HS-27A (cell line): ENCODE measurements around the gene HS6ST1.
A peak's percentile ranks its signal among the peaks of the same experiment; 100 is the strongest.

Source experiments
- DNase-seq: peaks from one replicate; pipeline ENCODE4 v3.0.0-alpha.2; 2012; ENCODE audit warnings: low read depth, missing footprints

The HS6ST1 gene

DNA sequence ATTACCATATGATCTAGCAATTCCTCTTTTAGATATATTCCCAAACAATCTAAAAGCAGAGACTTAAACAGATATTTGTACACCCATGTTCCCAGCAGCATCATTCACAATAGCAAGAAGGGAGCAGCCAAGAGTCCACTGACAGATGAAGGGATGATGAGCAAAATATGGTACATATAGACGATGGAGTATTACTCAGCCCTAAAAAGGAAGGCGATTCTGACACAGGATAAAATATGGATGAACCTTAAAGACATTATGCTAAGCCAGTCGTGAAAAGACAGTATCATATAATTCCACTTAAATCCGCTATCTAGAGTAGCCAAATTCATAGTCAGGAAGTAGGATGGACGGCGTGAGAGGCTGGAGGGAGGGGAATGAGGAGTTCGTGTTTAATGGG, 20.4 kb downstream of the HS6ST1 start:
- DNase-seq = no peak

DNA sequence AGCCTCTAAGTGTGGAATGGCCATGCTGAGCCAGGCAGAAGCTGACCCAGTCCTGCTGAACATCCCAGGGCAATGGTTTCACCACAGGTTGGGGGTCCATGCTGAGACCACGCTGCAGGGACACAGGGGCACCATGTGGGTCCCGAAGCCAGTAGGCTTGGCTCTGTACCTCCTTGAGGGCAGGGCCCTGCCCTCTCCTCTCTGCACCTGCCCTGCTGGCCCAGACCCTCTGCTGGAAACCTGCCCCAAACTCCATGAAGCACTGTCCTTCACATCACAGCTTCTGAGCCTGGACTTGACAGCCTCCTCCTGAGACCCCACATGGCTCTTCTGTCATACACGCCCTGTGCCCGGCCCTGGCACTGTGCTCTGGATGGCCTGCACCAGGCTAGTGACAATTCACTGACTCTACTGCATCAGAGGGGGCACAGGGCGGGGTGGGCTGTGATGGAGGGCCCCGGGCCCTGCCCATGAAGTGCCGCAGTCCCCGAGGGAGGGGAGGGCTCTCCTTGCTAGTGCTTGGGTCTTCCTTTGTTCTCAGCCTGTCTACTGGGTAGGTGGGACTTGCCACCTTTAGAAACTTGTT, 24.7 kb downstream of the HS6ST1 start:
- DNase-seq = no peak

DNA sequence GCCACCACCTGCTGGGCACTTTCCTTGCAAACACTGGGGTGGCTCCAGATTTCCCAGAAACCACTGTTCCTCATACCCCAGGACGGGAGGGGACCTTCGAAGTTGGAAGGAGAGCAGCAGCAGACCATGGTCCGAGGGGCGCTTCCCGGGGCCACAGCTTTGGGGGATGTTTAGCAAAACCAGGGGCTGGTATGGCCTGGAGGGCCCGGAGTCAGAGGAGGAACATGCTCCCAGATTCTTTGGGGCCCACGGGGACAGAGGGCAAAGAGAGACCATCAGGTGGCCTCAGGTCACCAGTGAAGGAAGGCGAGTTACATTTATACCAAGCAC, 25.3 kb downstream of the HS6ST1 start:
- DNase-seq = no peak

DNA sequence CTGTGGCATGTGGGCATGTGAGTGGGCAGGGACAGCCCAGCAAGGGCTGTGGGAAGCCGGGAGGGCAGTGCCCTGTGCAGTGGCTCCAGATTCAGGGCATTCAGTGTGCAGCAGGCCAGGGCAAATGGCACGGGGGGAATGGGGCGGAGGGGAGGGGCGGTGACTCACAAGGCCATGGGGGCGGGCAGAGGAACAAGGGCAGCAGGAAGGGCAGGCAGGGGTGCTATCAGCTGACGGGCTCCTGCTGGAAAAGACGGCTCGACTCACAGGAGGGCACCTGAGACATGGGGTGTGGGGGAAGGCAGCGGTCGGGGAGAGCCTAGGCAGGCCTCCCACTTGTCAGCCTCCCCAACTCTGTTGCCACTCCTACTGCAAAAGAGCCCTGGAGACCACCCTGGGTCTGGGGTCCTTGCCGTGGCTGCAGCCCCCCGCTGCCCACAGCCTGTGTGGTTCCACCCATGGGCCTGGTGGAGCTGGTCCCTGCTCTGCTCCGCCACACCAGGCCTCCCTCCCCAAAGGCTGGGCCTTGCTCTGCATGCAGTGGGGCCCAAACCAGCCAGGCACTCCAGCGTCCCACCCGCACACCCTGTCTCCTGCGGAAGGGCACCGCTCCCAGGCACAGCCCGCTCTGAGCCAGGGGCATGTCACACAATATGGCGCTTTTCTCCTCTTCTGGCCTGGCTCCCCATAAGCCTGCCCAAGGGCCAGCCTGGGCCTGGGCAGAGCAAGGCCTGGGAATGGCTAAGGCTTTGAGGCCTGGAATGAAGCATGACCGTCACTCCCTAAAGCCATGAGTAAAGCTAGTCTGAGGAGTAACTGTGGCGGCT, 25.9 kb downstream of the HS6ST1 start:
- no peak for DNase-seq

DNA sequence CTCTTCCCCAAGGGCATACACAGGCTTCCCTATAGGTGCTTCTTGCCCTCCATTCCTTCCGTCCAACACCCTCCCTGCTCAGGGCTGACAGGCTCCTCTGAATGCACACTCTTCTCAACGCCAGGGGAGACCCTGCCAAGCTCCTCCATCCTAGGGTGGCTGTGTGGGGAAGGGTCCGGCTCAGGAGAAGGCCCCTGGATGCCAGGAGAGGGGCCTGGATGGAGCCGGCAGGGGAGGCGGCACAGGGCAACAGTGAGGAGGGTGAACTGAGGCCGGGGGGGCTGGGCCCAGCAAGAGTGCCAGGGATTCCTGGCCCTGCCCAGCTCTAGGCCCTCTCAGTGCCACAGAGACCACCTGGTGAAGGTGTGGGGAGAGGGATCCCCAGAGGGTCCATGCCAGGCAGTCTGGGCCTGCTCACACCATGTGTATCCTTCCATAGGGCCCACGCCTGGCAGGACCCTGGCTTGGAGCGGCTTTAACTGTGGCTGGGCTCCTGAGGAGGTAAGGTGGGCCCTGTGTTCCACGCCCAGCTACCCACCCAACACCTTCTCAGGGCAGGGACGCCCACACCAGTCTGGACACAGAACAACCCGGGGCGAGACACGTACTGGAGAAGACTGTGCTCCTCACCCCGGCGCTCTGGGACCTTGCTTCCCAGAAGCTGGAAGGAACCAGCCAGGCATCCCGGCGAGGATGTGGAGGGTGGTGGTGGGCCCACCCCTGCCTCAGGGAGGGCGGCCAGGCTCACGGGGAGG, 26.6 kb downstream of the HS6ST1 start:
- no peak for DNase-seq

DNA sequence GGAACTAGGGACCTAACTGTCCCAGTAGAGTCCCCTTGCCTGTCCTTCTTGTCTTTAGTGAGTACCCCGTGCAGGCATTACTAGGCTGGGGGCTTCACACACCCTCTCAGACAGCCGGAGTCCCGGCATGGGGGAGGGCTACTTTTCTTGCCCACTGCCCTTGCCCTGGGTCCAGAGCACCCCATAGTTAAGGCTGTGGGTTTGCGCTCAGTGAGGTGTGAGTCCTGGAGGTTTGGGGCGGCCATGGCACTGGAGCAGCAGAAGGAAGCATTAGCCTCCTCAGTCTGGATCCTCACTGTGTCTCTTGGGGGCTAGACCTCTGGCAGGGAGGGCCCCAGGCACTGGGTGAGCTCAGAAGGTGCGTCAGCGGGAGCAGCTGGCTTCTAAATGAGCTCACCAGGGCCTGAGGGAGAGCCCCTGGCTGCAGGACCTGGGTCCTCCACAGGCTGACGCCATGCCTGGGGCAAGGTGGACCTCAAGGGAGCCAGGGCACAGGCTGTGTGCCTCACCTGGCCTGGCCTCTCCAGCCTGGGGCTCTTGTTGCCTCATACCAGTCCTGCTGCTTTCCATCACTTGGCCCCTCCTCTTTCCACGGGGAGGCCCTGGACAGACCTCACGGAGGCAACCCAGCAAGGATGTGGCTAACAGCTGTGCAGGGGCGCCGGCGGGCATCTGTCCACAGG, 27.4 kb downstream of the HS6ST1 start:
- DNase-seq = no peak

DNA sequence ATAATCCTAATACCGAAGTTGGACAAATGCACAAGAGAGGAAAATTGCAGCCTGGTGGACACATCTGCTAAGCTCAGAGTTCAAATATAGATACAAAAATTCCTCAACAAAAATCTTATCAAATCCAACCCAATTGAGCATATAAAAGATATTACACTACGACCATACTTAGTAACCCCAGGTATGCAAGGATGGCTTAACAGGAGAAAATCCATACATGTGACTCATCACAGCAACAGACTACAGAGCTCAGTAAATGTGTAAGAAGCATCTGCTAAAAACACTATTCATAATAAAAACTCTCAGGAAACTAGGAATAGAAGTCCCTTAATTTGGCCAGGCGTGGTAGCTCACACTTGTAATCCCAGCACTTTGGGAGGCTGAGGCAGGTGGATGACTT, 28.3 kb downstream of the HS6ST1 start:
- DNase-seq = peak; percentile 33

DNA sequence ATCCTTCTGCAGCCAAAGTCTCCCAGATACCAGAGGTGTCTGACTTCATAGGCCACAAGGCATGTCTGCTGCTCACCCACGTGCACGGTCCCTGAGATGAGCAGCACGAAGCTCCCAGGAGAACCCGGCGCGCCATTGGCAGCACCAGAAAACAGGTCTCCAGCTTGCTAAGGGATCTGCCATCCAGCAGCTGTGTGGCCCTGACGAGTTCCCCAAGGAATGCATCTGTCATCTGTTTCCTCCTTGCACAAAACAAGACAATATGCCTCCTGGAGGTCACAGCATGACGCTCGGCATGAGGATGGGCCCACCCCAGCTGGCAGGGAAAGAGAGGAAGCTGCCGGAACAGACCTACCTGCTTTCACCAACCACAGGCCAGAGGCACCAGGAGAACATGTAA, 29.2 kb downstream of the HS6ST1 start:
- no peak for DNase-seq

DNA sequence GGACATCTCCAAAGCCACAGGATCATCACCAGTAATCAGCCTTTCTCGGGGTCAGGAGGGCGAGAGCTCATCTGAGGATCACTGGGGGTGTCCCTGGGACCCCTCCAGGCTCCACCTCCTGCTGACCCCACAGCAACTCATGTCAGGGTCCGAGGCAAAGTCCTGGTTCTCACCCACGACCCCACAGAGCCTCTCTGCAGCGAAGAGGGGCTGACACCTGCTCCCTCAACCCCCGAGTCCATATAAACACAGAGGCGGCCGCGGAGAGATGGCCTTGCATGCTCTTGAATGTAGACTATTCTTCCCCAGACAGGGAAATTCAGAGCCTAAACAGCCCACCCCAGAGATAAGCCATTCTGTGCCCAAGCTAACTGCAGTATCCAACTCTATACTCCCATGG, 29.9 kb downstream of the HS6ST1 start:
- DNase-seq = no peak

DNA sequence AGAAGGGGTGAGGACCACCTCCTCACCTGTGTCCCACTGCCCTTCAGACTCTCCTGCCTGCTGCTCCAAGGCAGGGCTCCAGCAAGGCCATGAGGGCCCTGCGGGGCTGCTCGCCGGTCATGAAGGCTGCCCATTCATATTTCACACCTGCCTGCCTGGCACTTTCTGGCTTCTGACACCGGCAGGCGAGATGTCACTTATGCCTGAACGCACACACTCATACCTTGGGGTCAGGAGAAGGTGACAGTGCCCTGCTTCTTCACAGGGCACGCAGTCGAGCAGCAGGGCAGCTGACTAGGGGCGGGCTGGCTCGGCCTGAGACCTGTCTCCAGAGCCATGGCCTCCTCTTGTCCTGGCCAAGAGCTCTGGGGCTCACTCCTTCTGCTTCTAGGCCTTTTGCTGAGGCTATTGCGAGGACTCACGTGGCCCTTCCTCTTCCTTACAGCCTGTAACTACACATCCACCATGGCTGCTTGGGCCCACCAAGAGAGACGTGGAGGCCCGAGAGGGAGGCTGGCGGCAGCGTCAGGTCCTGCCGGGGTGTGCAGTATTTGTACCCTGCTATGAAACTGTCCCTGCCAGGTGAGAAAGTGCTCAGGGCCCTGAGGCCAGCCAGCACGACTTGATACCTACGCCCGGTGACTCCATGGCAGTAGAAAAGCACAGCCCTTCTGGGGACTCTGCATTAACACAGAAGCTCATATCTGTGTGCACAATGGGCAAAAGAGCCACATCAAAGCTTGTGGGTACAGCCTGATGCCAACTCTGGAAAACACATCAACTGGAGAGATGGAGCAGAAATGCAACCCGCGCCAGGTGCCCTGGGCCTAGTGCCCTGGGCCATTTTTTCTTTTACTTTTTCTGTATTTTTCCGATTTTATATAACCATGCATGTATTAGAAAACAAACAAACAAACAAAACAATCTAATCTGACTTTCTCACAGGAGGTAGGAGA, 30.6 kb downstream of the HS6ST1 start:
- no peak for DNase-seq

DNA sequence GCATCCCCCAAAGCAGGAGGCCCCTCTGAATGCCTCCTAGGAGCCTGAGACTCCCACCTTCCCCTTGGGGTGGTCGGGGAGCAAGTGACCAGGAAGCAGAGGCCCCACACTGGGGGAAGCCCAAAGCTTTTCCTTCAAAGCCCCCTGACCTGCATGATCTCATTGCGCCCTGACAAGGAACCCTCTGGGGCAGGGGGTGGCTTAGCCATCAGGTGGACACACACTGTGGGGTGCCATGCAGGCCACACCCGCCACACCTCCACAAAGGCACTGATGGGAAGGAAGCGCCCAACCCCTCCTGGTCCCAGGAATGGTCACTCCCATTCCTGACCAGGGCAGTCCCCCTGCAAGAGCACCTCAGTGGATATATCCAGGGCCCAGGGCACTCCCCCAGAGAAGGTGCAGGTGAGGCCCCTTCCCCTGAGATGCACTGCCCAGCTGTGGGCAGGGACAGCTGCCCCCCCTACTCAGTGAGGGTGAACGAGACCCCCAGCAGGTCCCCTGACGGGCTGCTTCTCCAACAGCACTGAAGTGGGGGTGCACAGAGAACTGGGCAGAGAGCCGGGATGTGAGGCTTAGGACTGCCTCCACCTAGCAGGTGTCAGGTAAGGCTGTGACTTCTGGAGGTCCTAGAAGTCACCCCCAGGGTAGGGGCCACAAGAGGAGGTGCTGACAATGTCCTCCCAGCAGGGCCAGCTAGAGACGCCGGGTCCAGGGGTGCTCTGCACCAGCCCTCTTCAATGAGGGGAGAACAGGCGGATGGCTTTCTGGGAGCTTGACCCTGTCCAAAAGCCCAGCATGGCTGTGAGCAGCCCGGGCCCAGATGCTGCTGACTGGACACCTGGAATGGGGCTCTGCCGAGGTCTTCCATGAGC, 31.5 kb downstream of the HS6ST1 start:
- no peak for DNase-seq

DNA sequence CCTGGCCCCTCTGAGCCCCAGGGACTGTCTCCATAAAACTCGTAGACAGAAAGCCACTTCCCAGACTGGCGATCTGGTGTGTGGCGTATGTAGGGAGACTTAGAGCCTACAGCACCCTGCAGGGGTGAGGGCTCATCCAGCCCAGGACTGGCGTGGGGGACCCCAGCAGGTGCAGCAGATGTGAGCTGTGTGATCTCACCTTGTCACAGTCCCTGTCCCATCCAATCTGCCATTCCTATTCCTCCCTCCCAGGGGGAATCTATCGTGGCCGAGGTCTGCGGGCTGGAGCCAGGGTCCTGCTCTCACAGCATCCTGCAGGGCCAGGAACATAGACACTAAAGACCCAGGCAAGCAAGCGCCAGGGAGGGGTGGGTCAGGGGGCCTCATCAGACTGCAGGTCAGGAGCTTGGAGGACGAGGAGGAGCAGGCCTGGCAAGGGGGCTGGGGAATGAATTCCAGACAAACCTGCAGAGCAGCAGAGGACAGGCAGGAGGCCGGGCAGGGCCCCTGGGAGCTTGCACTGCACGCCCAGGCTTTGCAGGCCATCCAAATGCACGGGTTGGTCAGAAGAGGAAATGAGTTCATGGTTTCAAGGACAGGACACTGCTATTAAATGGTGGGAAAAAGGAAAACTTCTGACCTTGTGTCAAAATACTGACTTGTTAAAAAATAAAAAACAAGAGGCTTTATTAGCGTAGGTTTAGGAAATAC, 32.5 kb downstream of the HS6ST1 start:
- DNase-seq = no peak

DNA sequence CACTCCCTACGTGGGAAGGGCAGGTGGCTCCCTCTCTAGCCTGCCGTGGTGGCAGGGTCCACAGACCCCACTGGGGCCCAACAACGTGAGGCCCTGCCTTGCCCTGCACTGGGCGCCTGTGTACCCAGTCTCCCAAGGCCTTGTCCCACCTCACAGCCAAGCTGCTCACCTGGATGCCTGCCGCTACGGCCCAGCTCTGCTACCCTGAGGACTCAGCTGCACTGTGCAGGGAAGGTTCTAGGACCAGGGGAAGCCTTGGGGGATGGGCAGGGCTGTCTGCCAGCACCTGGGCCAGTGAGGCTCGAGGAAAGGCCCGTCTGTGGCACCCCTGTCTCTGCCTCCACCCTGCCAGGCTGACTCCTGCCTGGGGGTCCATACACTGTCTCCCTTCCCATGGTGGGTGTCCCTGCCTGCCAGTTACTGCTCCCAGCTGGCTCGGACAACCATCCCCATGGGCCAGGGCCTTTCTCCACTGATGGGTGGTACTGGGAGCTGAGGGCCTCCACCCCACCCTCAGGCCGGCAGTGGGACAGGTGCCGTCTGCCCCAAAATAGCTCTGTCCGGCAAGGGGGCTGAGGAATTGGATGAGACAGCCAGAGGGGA, 33.2 kb downstream of the HS6ST1 start:
- no peak for DNase-seq

DNA sequence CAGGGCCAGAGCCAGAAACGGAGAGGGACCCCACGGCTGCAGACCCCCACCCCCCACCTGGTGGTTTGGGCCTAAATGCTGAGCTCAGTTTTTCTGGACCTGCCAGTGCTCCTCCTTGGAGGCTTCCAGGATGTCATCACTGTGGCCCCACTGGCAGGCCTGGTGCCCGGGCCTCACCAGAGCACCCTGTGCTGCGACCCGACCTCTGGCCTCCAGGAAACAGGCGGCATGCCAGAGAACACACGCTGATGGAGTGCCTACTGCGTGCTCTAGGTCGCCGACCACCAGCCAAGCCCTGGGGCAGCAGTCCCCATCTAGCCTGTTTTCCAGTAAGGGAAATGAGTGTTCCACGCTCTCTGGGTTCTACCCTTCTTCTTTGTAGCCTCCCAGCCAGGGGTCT, 33.8 kb downstream of the HS6ST1 start:
- DNase-seq = no peak

DNA sequence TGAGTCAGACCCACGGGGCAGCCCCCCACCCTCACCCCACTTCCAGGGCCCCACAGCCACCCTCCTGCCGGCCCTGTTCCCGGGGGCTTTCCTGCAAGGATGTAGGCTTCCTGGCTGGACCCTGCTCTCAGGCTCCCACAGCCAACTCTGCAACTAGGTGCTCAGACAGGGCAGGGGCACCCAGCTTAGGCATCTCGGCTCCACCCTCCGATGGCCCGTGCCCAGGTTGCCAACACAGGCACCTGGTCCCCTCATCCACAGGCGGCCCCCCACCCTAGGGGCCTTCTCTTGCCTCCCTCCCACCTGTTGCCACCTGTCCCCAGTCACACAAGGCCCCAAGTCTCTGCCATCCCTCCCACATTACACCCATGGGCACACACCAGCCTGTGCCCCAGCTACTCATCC, 34.6 kb downstream of the HS6ST1 start:
- no peak for DNase-seq

DNA sequence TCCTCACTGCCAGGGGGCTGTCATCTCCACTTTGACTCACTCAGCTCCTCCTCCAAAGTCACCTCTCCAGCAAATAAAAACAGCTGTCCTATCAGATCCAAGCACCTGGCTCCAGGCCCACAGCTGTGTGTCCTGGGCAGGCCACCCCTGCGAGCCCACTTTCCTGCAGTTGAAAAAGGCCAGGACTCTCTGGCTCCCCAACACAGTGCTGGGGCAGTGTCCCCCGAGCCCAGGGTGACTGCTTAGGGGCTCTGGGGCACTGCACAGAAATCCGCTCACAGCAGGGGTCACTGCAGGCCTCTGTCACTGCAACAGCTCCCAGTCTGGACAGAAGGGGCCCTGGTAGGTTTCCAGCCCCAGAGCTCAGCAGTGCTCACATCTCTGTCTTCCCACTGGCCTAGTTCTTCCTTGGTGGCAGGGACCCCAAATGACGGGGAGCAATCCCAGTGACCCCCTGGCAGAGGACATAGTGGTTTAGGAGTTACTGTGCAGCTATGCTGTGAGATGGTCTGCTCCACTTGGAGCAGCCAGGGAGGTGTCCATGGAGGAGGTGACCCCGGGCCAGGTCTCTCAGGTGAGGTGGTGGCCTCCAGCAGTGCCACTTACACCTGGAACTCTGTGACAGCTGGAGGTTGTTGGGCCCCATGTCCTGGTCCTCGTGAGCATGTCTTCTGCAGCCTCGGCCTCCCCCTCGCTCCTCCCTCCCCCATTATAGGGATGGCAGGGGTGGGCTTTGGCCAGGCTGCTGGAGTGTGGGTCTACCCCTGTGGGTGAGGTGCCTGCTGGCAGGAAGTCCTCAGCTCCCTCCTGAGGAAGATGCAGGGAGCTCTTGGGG, 35.5 kb downstream of the HS6ST1 start:
- no peak for DNase-seq

DNA sequence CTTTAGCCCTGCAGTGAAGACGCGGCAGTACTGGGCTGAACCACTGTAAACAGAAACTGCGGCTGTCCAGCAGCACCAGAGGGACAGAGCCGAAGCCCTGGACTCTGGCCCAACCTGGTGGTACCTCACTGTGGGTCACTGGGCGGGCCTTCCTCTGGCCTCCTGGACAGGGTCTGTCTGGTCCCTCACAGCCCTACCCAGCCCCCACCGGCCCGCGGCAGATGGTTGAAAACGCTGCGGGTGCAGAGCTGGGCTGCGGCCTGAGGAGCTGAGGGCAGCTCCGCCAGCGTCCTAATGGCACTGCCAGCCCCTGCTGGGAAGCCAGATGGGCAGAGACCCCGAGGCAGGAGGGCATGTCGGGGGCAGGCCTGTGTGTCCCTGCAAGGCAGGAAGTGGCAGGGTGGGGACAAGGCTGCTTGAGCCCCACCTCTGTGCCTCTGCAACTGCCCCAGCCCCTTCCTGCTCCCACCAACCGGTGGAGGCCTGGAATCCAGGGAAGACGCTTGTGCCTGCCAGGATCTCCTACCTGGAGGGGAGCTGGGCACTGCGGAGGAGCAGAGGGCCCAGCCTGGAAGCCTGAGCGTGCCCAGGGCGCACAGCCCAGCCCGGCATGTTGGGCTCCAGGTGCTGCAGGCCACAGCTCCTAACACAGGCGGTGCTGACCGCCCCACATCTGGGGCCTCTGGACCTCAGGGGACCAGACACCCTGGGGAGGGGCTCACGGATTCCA, 36.3 kb downstream of the HS6ST1 start:
- DNase-seq = no peak

DNA sequence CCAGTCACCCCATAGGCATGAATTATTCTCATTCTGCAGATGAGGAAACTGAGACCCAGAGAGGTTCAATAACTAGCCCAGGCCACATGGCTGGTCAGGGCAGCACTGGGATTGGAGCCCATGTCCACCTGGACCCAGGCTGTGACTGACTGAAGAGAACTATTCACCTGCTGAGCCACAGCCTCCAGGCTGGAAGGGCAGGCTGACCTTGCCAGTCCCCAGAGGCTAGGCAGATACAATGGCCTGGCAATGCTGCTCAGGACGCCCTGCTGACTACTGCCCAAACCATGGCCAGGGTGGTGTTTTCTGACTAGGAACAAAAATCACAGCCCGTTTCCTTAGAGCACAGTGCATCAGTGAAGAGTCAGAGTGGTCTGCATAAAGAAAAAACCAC, 36.8 kb downstream of the HS6ST1 start:
- no peak for DNase-seq
